Cardiac muscle cell (in vitro differentiated cells and primary cell): ENCODE measurements around the gene CAPN15. TPM values are rescaled to one million over a fixed set of nuclear protein-coding genes. Genes with fewer than 3 reads are reported as not detected.

Source experiments
- DNase-seq, 2 donors: peaks; one replicate each; pipeline versions ENCODE4 v3.0.0 to v3.0.0-alpha.2; 2010 to 2017; ENCODE audit warnings: low read depth in 1 of 2, low spot score in 1 of 2
- H3K27ac ChIP-seq: fragments of 200-600 bp; sonication (generic); 2 replicates; pipeline ENCODE4 v1.5.1; 2016
- H3K27me3 ChIP-seq: fragments of 200-600 bp; sonication (generic); 2 replicates; pipeline ENCODE4 v1.6.0; 2016; ENCODE audit warnings: control low read depth
- H3K36me3 ChIP-seq: fragments of 200-600 bp; sonication (generic); 2 replicates; pipeline ENCODE4 v1.5.1; 2016; ENCODE audit warnings: control low read depth
- H3K4me1 ChIP-seq: fragments of 200-600 bp; sonication (generic); 2 replicates; pipeline ENCODE4 v1.8.1; 2017; ENCODE audit warnings: low read depth, mild to moderate bottlenecking, mixed run types
- H3K4me3 ChIP-seq: fragments of 200-600 bp; sonication (generic); 2 replicates; pipeline ENCODE4 v1.5.1; 2016; ENCODE audit warnings: mild to moderate bottlenecking
- H3K9me3 ChIP-seq: fragments of 200-600 bp; sonication (generic); 2 replicates; pipeline ENCODE4 v1.5.1; 2017; ENCODE audit warnings: low read depth, mild to moderate bottlenecking, control low read depth
- CTCF ChIP-seq: IDR thresholded peaks from 2 replicates; pipeline ENCODE4 v1.5.1; 2012; ENCODE audit warnings: low read depth, mild to moderate bottlenecking, low read length
- polyA plus RNA-seq: library from polyadenylated mRNA; unstranded; fragments of >200 nt; fragmentation: Nextera tagmentation; extraction: Ambion mirVana; gene quantifications from 2 replicates; pipeline ENCODE4 v1.2.1, GENCODE V29; 2016
- total RNA-seq: library from RNA; depleted of rRNA; stranded (reverse); fragments of >200 nt; gene quantifications from 2 replicates; pipeline ENCODE4 v1.2.3, GENCODE V29; 2016

CAPN15 gene
- total and polyA plus RNA-seq, 2 experiments from 2014 or later, result 38.1 to 63.3 TPM

GRCh38 chr16:521381-522210 is 5.9 kb upstream of the CAPN15 start:
- Histone ChIP-seq H3K27ac (no peak overlapping the region), H3K4me3 (no peak overlapping the region), H3K9me3 (no peaks in the 10 kb centered on the region), H3K27me3 (no peaks in the 10 kb centered on the region), H3K36me3 (peaks cover 9% of the 10 kb centered on the region), H3K4me1 (peaks cover 13% of the 10 kb centered on the region)
- no peak for DNase-seq
- TF ChIP-seq CTCF, result no peak

- Histone ChIP-seq H3K36me3 (peaks cover 9% of the 10 kb centered on the region), H3K27me3 (no peaks in the 10 kb centered on the region), H3K9me3 (no peaks in the 10 kb centered on the region), H3K4me1 (peaks cover 13% of the 10 kb centered on the region), H3K27ac (peak overlapping the region; percentile 65), H3K4me3 (no peak overlapping the region)
- DNase-seq, result no peak
- TF ChIP-seq CTCF, result no peak
Measured at GRCh38 chr16:522320-523096, 5.0 kb upstream of the CAPN15 start.

GRCh38 chr16:523097-523741 is 4.3 kb upstream of the CAPN15 start:
- no peak for TF ChIP-seq CTCF
- Histone ChIP-seq H3K9me3 (no peaks in the 10 kb centered on the region), H3K4me1 (peaks cover 13% of the 10 kb centered on the region)

GRCh38 chr16:524274-525040 is 3.1 kb upstream of the CAPN15 start:
- peaks cover 6% of the 10 kb centered on the region for H3K36me3 ChIP-seq
- no peaks in the 10 kb centered on the region for H3K9me3 ChIP-seq
- TF ChIP-seq CTCF, result no peak
- peaks cover 23% of the 10 kb centered on the region for H3K4me1 ChIP-seq
- H3K4me3 ChIP-seq, result no peak overlapping the region
- H3K27me3 ChIP-seq, result no peaks in the 10 kb centered on the region
- peak overlapping the region; percentile 49 for H3K27ac ChIP-seq
- no peak for DNase-seq

More at GRCh38 chr16:523097-523741, 4.3 kb upstream of the CAPN15 start:
- DNase-seq, result no peak
- no peaks in the 10 kb centered on the region for H3K27me3 ChIP-seq
- H3K27ac ChIP-seq, result no peak overlapping the region
- H3K36me3 ChIP-seq, result peaks cover 9% of the 10 kb centered on the region
- no peak overlapping the region for H3K4me3 ChIP-seq

GRCh38 chr16:525123-525519 is 2.4 kb upstream of the CAPN15 start:
- peak overlapping the region; percentile 98 for H3K27ac ChIP-seq

More at GRCh38 chr16:525123-525519, 2.4 kb upstream of the CAPN15 start:
- Histone ChIP-seq H3K9me3 (no peaks in the 10 kb centered on the region), H3K27me3 (no peaks in the 10 kb centered on the region), H3K4me1 (peaks cover 23% of the 10 kb centered on the region), H3K4me3 (no peak overlapping the region), H3K36me3 (peaks cover 6% of the 10 kb centered on the region)
- TF ChIP-seq CTCF, result no peak
- no peak for DNase-seq
